Endodermal cell (in vitro differentiated cells): ENCODE measurements around the gene TEX13D. TPM values are rescaled to one million over a fixed set of nuclear protein-coding genes. Genes with fewer than 3 reads are reported as not detected.

Source experiments
- DNase-seq: peaks from one replicate; pipeline ENCODE4 v3.0.0-alpha.2; 2017
- H3K27ac ChIP-seq: 2 replicates; pipeline ENCODE4 v1.5.1; 2013; ENCODE audit warnings: mild to moderate bottlenecking, low read depth, low read length, moderate library complexity
- H3K27me3 ChIP-seq: 2 replicates; pipeline ENCODE4 v1.6.1; 2013; ENCODE audit warnings: mild to moderate bottlenecking, low read length, moderate library complexity; ENCODE audit not compliant: insufficient read depth, control insufficient read depth, poor library complexity, severe bottlenecking
- H3K36me3 ChIP-seq: 2 replicates; pipeline ENCODE4 v1.7.0; 2013; ENCODE audit warnings: mild to moderate bottlenecking, low read length, moderate library complexity; ENCODE audit not compliant: control insufficient read depth, insufficient read depth
- H3K4me1 ChIP-seq: one replicate; pipeline ENCODE4 v1.7.0; 2013; ENCODE audit warnings: low read length; ENCODE audit not compliant: control insufficient read depth, insufficient read depth
- H3K4me3 ChIP-seq: 2 replicates; pipeline ENCODE4 v1.5.1; 2013; ENCODE audit warnings: mild to moderate bottlenecking, low read length, moderate library complexity
- H3K9ac ChIP-seq: 2 replicates; pipeline ENCODE4 v1.6.1; 2013; ENCODE audit warnings: mild to moderate bottlenecking, low read length, moderate library complexity; ENCODE audit not compliant: poor library complexity, severe bottlenecking; ENCODE audit errors: extremely low read depth
- H3K9me3 ChIP-seq: 2 replicates; pipeline ENCODE4 v1.6.1; 2013; ENCODE audit warnings: mild to moderate bottlenecking, low read length, moderate library complexity; ENCODE audit not compliant: control insufficient read depth
- H3K27ac Mint-ChIP-seq: 2 replicates; pipeline ENCODE4 v1.8.0; 2020; ENCODE audit warnings: mixed read lengths
- H3K27me3 Mint-ChIP-seq: 2 replicates; pipeline ENCODE4 v1.8.0; 2021; ENCODE audit warnings: mild to moderate bottlenecking, mixed read lengths; ENCODE audit not compliant: insufficient read depth
- H3K36me3 Mint-ChIP-seq: 2 replicates; pipeline ENCODE4 v1.8.0; 2020; ENCODE audit warnings: low read depth, mixed read lengths
- H3K4me1 Mint-ChIP-seq: 2 replicates; pipeline ENCODE4 v1.8.0; 2020; ENCODE audit warnings: mixed read lengths
- H3K4me3 Mint-ChIP-seq: 2 replicates; pipeline ENCODE4 v1.8.0; 2020; ENCODE audit warnings: mild to moderate bottlenecking, moderate library complexity, mixed read lengths
- H3K9me3 Mint-ChIP-seq: 2 replicates; pipeline ENCODE4 v1.8.0; 2020; ENCODE audit warnings: mild to moderate bottlenecking, mixed read lengths
- CTCF ChIP-seq: fragments of 200-600 bp; sonication (generic); conservative IDR thresholded peaks from 2 replicates; pipeline ENCODE4 v1.5.0; 2021; ENCODE audit warnings: antibody characterized with exemption, mild to moderate bottlenecking
- WGBS, 2 experiments: methylation state at CpG; one replicate each; pipeline versions ENCODE4 v1.1.5 to v1.1.7; 2013; ENCODE audit warnings: missing lambda C conversion rate in 2 of 2, mixed read lengths in 1 of 2; ENCODE audit not compliant: insufficient coverage in 1 of 2, insufficient read length in 1 of 2; 5-methylcytosine and 5-hydroxymethylcytosine counted together
- total RNA-seq, 2 donors: library from RNA; stranded (reverse); fragmentation: NEBNext Ultra II Directional in 1 of 2; extraction: Animal tissue kit (Norgen Biotek cat#: 25700) in 1 of 2; gene quantifications; 2 replicates in 1 of 2; 3 replicates in 1 of 2; pipeline ENCODE4 v1.2.1, GENCODE V29; 2021

Gene TEX13D
- total RNA-seq, 2 donors from 2014 or later: not detected

GRCh38 chrX:124369722-124370121, 37.3 kb downstream of the TEX13D start:
- Histone ChIP-seq H3K27me3 (no peaks in the 10 kb centered on the region), H3K4me3 (no peak overlapping the region), H3K9ac (no peak overlapping the region), H3K9me3 (no peaks in the 10 kb centered on the region), H3K27ac (no peak overlapping the region), H3K36me3 (no peaks in the 10 kb centered on the region), H3K4me1 (no peaks in the 10 kb centered on the region)
- DNase-seq: no peak
- H3K9me3 Mint-ChIP-seq: no peaks in the 10 kb centered on the region
- TF ChIP-seq CTCF: no peak
- no peak overlapping the region for H3K4me3 Mint-ChIP-seq
- H3K36me3 Mint-ChIP-seq: no peaks in the 10 kb centered on the region
- H3K27ac Mint-ChIP-seq: no peak overlapping the region
- H3K4me1 Mint-ChIP-seq: peaks cover 8% of the 10 kb centered on the region
- H3K27me3 Mint-ChIP-seq: no peaks in the 10 kb centered on the region

- no peak for TF ChIP-seq CTCF
- Mint-ChIP-seq H3K36me3 (no peaks in the 10 kb centered on the region), H3K27me3 (no peaks in the 10 kb centered on the region), H3K4me1 (peaks cover 8% of the 10 kb centered on the region), H3K27ac (no peak overlapping the region), H3K4me3 (no peak overlapping the region), H3K9me3 (no peaks in the 10 kb centered on the region)
- no peaks in the 10 kb centered on the region for H3K36me3 ChIP-seq
- no peak overlapping the region for H3K9ac ChIP-seq
- H3K4me1 ChIP-seq: no peaks in the 10 kb centered on the region
- 100% methylated on average over 1 of the region's 1 CpG; no CpG with 5 or more reads in 1 of the 2 experiments for WGBS, 2 experiments
- H3K9me3 ChIP-seq: no peaks in the 10 kb centered on the region
- no peak for DNase-seq
- H3K4me3 ChIP-seq: no peak overlapping the region
- H3K27ac ChIP-seq: no peak overlapping the region
- H3K27me3 ChIP-seq: no peaks in the 10 kb centered on the region
These were observed 40.9 kb downstream of the TEX13D start for GRCh38 chrX:124373348-124373747.

- no peak overlapping the region for H3K27ac Mint-ChIP-seq
- no peak overlapping the region for H3K4me3 Mint-ChIP-seq
- H3K4me3 ChIP-seq: no peak overlapping the region
- no peaks in the 10 kb centered on the region for H3K9me3 Mint-ChIP-seq
- no peak overlapping the region for H3K9ac ChIP-seq
- H3K4me1 ChIP-seq: no peaks in the 10 kb centered on the region
- WGBS, 2 experiments: 93% methylated on average over 4 of the region's 4 CpGs; no CpG with 5 or more reads in 1 of the 2 experiments
- no peak for TF ChIP-seq CTCF
- peaks cover 1% of the 10 kb centered on the region for H3K4me1 Mint-ChIP-seq
- H3K9me3 ChIP-seq: no peaks in the 10 kb centered on the region
- H3K36me3 ChIP-seq: no peaks in the 10 kb centered on the region
- H3K27me3 ChIP-seq: no peaks in the 10 kb centered on the region
- no peak overlapping the region for H3K27ac ChIP-seq
- no peaks in the 10 kb centered on the region for H3K27me3 Mint-ChIP-seq
- no peaks in the 10 kb centered on the region for H3K36me3 Mint-ChIP-seq
- no peak for DNase-seq
These were observed 46.2 kb downstream of the TEX13D start for GRCh38 chrX:124378643-124379042.
